H9 (cell line): ENCODE results near the gene ARHGEF6. TPM values are rescaled to one million over a fixed set of nuclear protein-coding genes. Genes with fewer than 3 reads are reported as not detected.
A peak's percentile ranks its signal among the peaks of the same experiment; 100 is the strongest.

Experiments used
- DNase-seq: peaks from one replicate; pipeline ENCODE4 v3.0.0-alpha.2; 2017
- H2AFZ ChIP-seq: one replicate; pipeline ENCODE4 v1.6.1; 2013; ENCODE audit warnings: mild to moderate bottlenecking, low read length, control low read depth, moderate library complexity
- H2AK5ac ChIP-seq: 2 replicates; pipeline ENCODE4 v1.6.1; 2013; ENCODE audit warnings: low read length, control low read depth, mixed read lengths; ENCODE audit not compliant: insufficient read length
- H2BK120ac ChIP-seq: one replicate; pipeline ENCODE4 v1.6.1; 2013; ENCODE audit warnings: low read depth, mild to moderate bottlenecking, low read length, control low read depth, inconsistent platforms; ENCODE audit not compliant: poor library complexity, severe bottlenecking
- H2BK12ac ChIP-seq: 2 replicates; pipeline ENCODE4 v1.6.1; 2013; ENCODE audit warnings: low read length, control low read depth, mixed read lengths, low read depth; ENCODE audit not compliant: insufficient read length
- H2BK15ac ChIP-seq: 2 replicates; pipeline ENCODE4 v1.6.1; 2013; ENCODE audit warnings: low read depth, low read length, control low read depth
- H2BK20ac ChIP-seq: one replicate; pipeline ENCODE4 v1.6.1; 2013; ENCODE audit warnings: low read depth, mild to moderate bottlenecking, low read length, control low read depth, inconsistent platforms; ENCODE audit not compliant: poor library complexity, severe bottlenecking
- H2BK5ac ChIP-seq: 2 replicates; pipeline ENCODE4 v1.6.1; 2013; ENCODE audit warnings: low read length, control low read depth, mixed read lengths; ENCODE audit not compliant: insufficient read length
- H3K14ac ChIP-seq: 2 replicates; pipeline ENCODE4 v1.6.1; 2013; ENCODE audit warnings: low read length, control low read depth; ENCODE audit not compliant: insufficient read depth
- H3K18ac ChIP-seq: 2 replicates; pipeline ENCODE4 v1.6.1; 2013; ENCODE audit warnings: low read depth, mild to moderate bottlenecking, mixed read lengths, low read length, control low read depth; ENCODE audit not compliant: insufficient read length
- H3K23ac ChIP-seq: 2 replicates; pipeline ENCODE4 v1.6.1; 2013; ENCODE audit warnings: low read length, control low read depth, mixed read lengths, low read depth; ENCODE audit not compliant: insufficient read length
- H3K23me2 ChIP-seq: 2 replicates; pipeline ENCODE4 v1.6.1; 2013; ENCODE audit warnings: low read depth, mild to moderate bottlenecking, mixed read lengths, low read length, control low read depth; ENCODE audit not compliant: insufficient read length, poor library complexity, severe bottlenecking
- H3K27ac ChIP-seq: 2 replicates; pipeline ENCODE4 v1.5.1; 2013; ENCODE audit warnings: low read length, control low read depth, mixed read lengths, low read depth; ENCODE audit not compliant: insufficient read length
- H3K27me3 ChIP-seq: 2 replicates; pipeline ENCODE4 v1.6.1; 2013; ENCODE audit warnings: low read length, control low read depth, inconsistent platforms; ENCODE audit not compliant: insufficient read depth
- H3K4ac ChIP-seq: 2 replicates; pipeline ENCODE4 v1.6.1; 2013; ENCODE audit warnings: low read depth, mild to moderate bottlenecking, control low read depth, inconsistent platforms, low read length, moderate library complexity
- H3K4me1 ChIP-seq: 2 replicates; pipeline ENCODE4 v1.6.1; 2013; ENCODE audit warnings: low read length, control low read depth, inconsistent platforms; ENCODE audit not compliant: insufficient read depth
- H3K4me2 ChIP-seq: 2 replicates; pipeline ENCODE4 v1.6.1; 2013; ENCODE audit warnings: low read length, control low read depth, mixed read lengths; ENCODE audit not compliant: insufficient read length, insufficient read depth
- H3K56ac ChIP-seq: 2 replicates; pipeline ENCODE4 v1.6.1; 2013; ENCODE audit warnings: low read depth, mild to moderate bottlenecking, mixed read lengths, low read length, control low read depth; ENCODE audit not compliant: insufficient read length
- H3K79me1 ChIP-seq: 2 replicates; pipeline ENCODE4 v1.6.1; 2013; ENCODE audit warnings: low read depth, mild to moderate bottlenecking, moderate library complexity, low read length, control low read depth, inconsistent platforms; ENCODE audit not compliant: insufficient read depth, poor library complexity, severe bottlenecking
- H3K79me2 ChIP-seq: 2 replicates; pipeline ENCODE4 v1.6.1; 2013; ENCODE audit warnings: low read length, control low read depth, inconsistent platforms; ENCODE audit not compliant: insufficient read depth
- H3K9ac ChIP-seq: 2 replicates; pipeline ENCODE4 v1.6.1; 2013; ENCODE audit warnings: low read length, control low read depth, mixed read lengths; ENCODE audit not compliant: insufficient read length; ENCODE audit errors: extremely low read depth
- H3K9me3 ChIP-seq: one replicate; pipeline ENCODE4 v1.6.1; 2013; ENCODE audit warnings: low read depth, low read length, inconsistent platforms; ENCODE audit not compliant: control insufficient read depth
- H3T11ph ChIP-seq: one replicate; pipeline ENCODE4 v1.6.1; 2013; ENCODE audit warnings: mild to moderate bottlenecking, low read length, control low read depth, inconsistent platforms
- H4K20me1 ChIP-seq: one replicate; pipeline ENCODE4 v1.6.1; 2013; ENCODE audit not compliant: control insufficient read depth, insufficient read length, insufficient read depth
- H4K5ac ChIP-seq: 2 replicates; pipeline ENCODE4 v1.6.1; 2013; ENCODE audit warnings: low read depth, mild to moderate bottlenecking, mixed read lengths, low read length, control low read depth; ENCODE audit not compliant: insufficient read length
- H4K8ac ChIP-seq: replicated peaks from 2 replicates; pipeline ENCODE4 v1.6.1; 2013; ENCODE audit warnings: low read length, control low read depth, mixed read lengths, low read depth; ENCODE audit not compliant: insufficient read length
- H4K91ac ChIP-seq: 2 replicates; pipeline ENCODE4 v1.6.1; 2013; ENCODE audit warnings: low read depth, mild to moderate bottlenecking, moderate library complexity, mixed read lengths, low read length, control low read depth; ENCODE audit not compliant: insufficient read length
- H3K27ac Mint-ChIP-seq, 3 experiments: 2 replicates in 2 of 3; 3 replicates in 1 of 3; pipeline ENCODE4 v1.8.0; 2020 to 2021; ENCODE audit warnings: mixed read lengths in 3 of 3, mild to moderate bottlenecking in 1 of 3, moderate library complexity in 1 of 3
- H3K27me3 Mint-ChIP-seq: 2 replicates; pipeline ENCODE4 v1.8.0; 2021; ENCODE audit warnings: low read depth, mild to moderate bottlenecking, moderate library complexity, mixed read lengths
- H3K36me3 Mint-ChIP-seq, 3 experiments: 2 replicates in 2 of 3; 3 replicates in 1 of 3; pipeline ENCODE4 v1.8.0; 2020 to 2021; ENCODE audit warnings: low read depth in 3 of 3, mixed read lengths in 3 of 3; ENCODE audit not compliant: insufficient read depth in 1 of 3
- H3K4me1 Mint-ChIP-seq, 2 experiments: 2 replicates each; pipeline ENCODE4 v1.8.0; 2020; ENCODE audit warnings: mixed read lengths in 2 of 2
- H3K4me3 Mint-ChIP-seq, 2 experiments: 2 replicates in 1 of 2; 3 replicates in 1 of 2; pipeline ENCODE4 v1.8.0; 2020 to 2021; ENCODE audit warnings: mild to moderate bottlenecking in 2 of 2, mixed read lengths in 2 of 2, moderate library complexity in 1 of 2
- H3K9me3 Mint-ChIP-seq, 2 experiments: 2 replicates in 1 of 2; 3 replicates in 1 of 2; pipeline ENCODE4 v1.8.0; 2020; ENCODE audit warnings: mild to moderate bottlenecking in 2 of 2, mixed read lengths in 2 of 2, moderate library complexity in 1 of 2
- CTCF ChIP-seq: fragments of 200-600 bp; sonication (generic); conservative IDR thresholded peaks from 3 replicates; pipeline ENCODE4 v1.8.0; 2021; ENCODE audit warnings: antibody characterized with exemption, mild to moderate bottlenecking
- total RNA-seq: library from RNA; stranded (reverse); gene quantifications from 2 replicates; pipeline ENCODE4 v1.2.1, GENCODE V29; 2021

Gene ARHGEF6
- total RNA-seq, 1 experiment from 2014 or later = 3.6 TPM

GRCh38 chrX:136712650-136713310 is 68.0 kb downstream of the ARHGEF6 start:
- no peak for TF ChIP-seq CTCF
- DNase-seq = no peak

More at GRCh38 chrX:136712650-136713310, 68.0 kb downstream of the ARHGEF6 start:
- Histone ChIP-seq H3K27ac (no peak overlapping the region), H3K56ac (no peak overlapping the region), H3T11ph (no peak overlapping the region), H2AFZ (no peak overlapping the region), H4K8ac (no peak overlapping the region), H3K4me1 (no peaks in the 10 kb centered on the region), H2BK5ac (no peak overlapping the region), H3K23ac (no peak overlapping the region), H3K9me3 (peaks cover 14% of the 10 kb centered on the region), H2BK15ac (no peak overlapping the region), H3K18ac (no peak overlapping the region), H2BK20ac (no peak overlapping the region), H3K23me2 (no peaks in the 10 kb centered on the region), H3K9ac (no peak overlapping the region), H3K79me2 (no peaks in the 10 kb centered on the region), H2AK5ac (no peak overlapping the region), H4K91ac (no peak overlapping the region), H2BK120ac (no peak overlapping the region), H3K79me1 (no peaks in the 10 kb centered on the region), H3K4ac (no peak overlapping the region), H4K20me1 (no peaks in the 10 kb centered on the region), H3K27me3 (no peaks in the 10 kb centered on the region), H3K4me2 (no peak overlapping the region), H3K14ac (no peak overlapping the region), H4K5ac (no peak overlapping the region), H2BK12ac (no peak overlapping the region)
- Mint-ChIP-seq H3K27ac (peak overlapping the region in 1 of 3 experiments; percentile 76; a peak in 2 of 7 replicates), H3K36me3 (no peaks in the 10 kb centered on the region), H3K9me3 (peaks cover 31 to 57% of the 10 kb centered on the region in 2 experiments), H3K4me1 (peaks cover 8 to 10% of the 10 kb centered on the region in 2 experiments), H3K4me3 (no peak overlapping the region), H3K27me3 (no peaks in the 10 kb centered on the region; the same call in 1 of the 2 replicates)
